LNCaP clone FGC (cell line): ENCODE measurements around the gene GRIK3.
"Not testable (repeated sequence)": the region's sequence is repeated elsewhere in the genome, so short reads cannot be mapped to it uniquely, and the experiment has no call there.

Experiments used
- DNase-seq: peaks from one replicate; pipeline ENCODE4 v3.0.0-alpha.2; 2011; ENCODE audit warnings: low read depth
- H3K4me3 ChIP-seq: 2 replicates; pipeline ENCODE4 v1.5.1; 2011; ENCODE audit warnings: mild to moderate bottlenecking, low read depth, low read length, control low read depth
- CTCF ChIP-seq: IDR thresholded peaks from 2 replicates; pipeline ENCODE4 v1.5.1; 2012; ENCODE audit warnings: mild to moderate bottlenecking; ENCODE audit not compliant: control insufficient read depth, insufficient read depth; ENCODE audit errors: extremely low read depth

Gene GRIK3

GRCh38 chr1:37034121-37035013 is at the start of gene GRIK3:
Gene GRIK3 (minus strand): TSS chr1:37034515. CDS start chr1:37034108, 407 bp downstream.
- TF ChIP-seq CTCF, result no peak
- H3K4me3 ChIP-seq, result no peak within 1 kb of the TSS
- no peak for DNase-seq

- TF ChIP-seq CTCF, result no peak
- H3K4me3 ChIP-seq, result no peak overlapping the region
Measured at GRCh38 chr1:37084013-37084412, 49.7 kb upstream of the GRIK3 start.

GRCh38 chr1:37083603-37084002 is 49.3 kb upstream of the GRIK3 start:
- no peak for TF ChIP-seq CTCF
- no peak overlapping the region for H3K4me3 ChIP-seq
- DNase-seq, result no peak

More at GRCh38 chr1:37084013-37084412, 49.7 kb upstream of the GRIK3 start:
- no peak for DNase-seq

- DNase-seq, H3K4me3 ChIP-seq: not testable (repeated sequence)
Measured at GRCh38 chr1:37080296-37080986, 46.1 kb upstream of the GRIK3 start.

GRCh38 chr1:37078866-37079265 is 44.6 kb upstream of the GRIK3 start:
- no peak for DNase-seq
- TF ChIP-seq CTCF, result no peak
- H3K4me3 ChIP-seq, result no peak overlapping the region

- no peak overlapping the region for H3K4me3 ChIP-seq
- no peak for TF ChIP-seq CTCF
- no peak for DNase-seq
Measured at GRCh38 chr1:37076168-37076567, 41.9 kb upstream of the GRIK3 start.

- no peak for DNase-seq
- TF ChIP-seq CTCF, result no peak
- H3K4me3 ChIP-seq, result no peak overlapping the region
Measured at GRCh38 chr1:37073854-37074379, 39.6 kb upstream of the GRIK3 start.
